ENCODE measurements around the gene NAPSA. TPM values are rescaled to one million over a fixed set of nuclear protein-coding genes. Genes with fewer than 3 reads are reported as not detected.

Gene NAPSA
- total RNA-seq, 1 donor from 2014 or later, result not detected

GRCh38 chr19:50310759-50311465, 54.5 kb downstream of the NAPSA start:
- H3K27me3 ChIP-seq (ENCODE audit: insufficient read depth, low read length), result peaks cover 14% of the 10 kb centered on the region
- H3K4me2 ChIP-seq (ENCODE audit: low read length), result no peak overlapping the region
- no peaks in the 10 kb centered on the region for H3K4me1 ChIP-seq (ENCODE audit: insufficient read depth, low read length)
- H4K20me1 ChIP-seq (ENCODE audit: insufficient read depth, low read length), result no peaks in the 10 kb centered on the region
- TF ChIP-seq CTCF (IDR thresholded peaks at IDR 0.05; ENCODE audit: insufficient read depth, low read depth, low read length) (no peak), EZH2 (IDR thresholded peaks at IDR 0.05; ENCODE audit: insufficient read depth, low read length) (no peak)
- H3K79me2 ChIP-seq (ENCODE audit: insufficient read depth, low read length), result no peaks in the 10 kb centered on the region
- Mint-ChIP-seq H3K27ac (ENCODE audit: unreplicated experiment) (no peak overlapping the region), H3K4me1 (ENCODE audit: low read depth, unreplicated experiment) (no peaks in the 10 kb centered on the region), H3K9me3 (ENCODE audit: unreplicated experiment) (peaks cover 12% of the 10 kb centered on the region), H3K27me3 (ENCODE audit: low read depth, unreplicated experiment) (no peaks in the 10 kb centered on the region), H3K36me3 (ENCODE audit: low read depth, unreplicated experiment) (no peaks in the 10 kb centered on the region), H3K4me3 (ENCODE audit: unreplicated experiment) (no peak overlapping the region)
- no peak overlapping the region for H2AFZ ChIP-seq (ENCODE audit: low read depth, low read length)
- no peak for DNase-seq (ENCODE audit: low read depth)
- no peaks in the 10 kb centered on the region for H3K9me3 ChIP-seq (ENCODE audit: insufficient read depth, low read depth, low read length)
- H3K4me3 ChIP-seq (ENCODE audit: insufficient read depth, low read depth, low read length), result no peak overlapping the region
- no peak for FAIRE-seq
- H3K27ac ChIP-seq (ENCODE audit: low read depth, low read length), result no peak overlapping the region
- H3K36me3 ChIP-seq (ENCODE audit: insufficient read depth, low read length), result no peaks in the 10 kb centered on the region
- no peak overlapping the region for H3K9ac ChIP-seq (ENCODE audit: low read length)

GRCh38 chr19:50309396-50310125, 55.9 kb downstream of the NAPSA start:
- Histone ChIP-seq H3K9me3 (ENCODE audit: insufficient read depth, low read depth, low read length) (no peaks in the 10 kb centered on the region), H3K27me3 (ENCODE audit: insufficient read depth, low read length) (peaks cover 10% of the 10 kb centered on the region), H3K4me1 (ENCODE audit: insufficient read depth, low read length) (no peaks in the 10 kb centered on the region), H3K27ac (ENCODE audit: low read depth, low read length) (no peak overlapping the region), H3K9ac (ENCODE audit: low read length) (no peak overlapping the region), H3K36me3 (ENCODE audit: insufficient read depth, low read length) (no peaks in the 10 kb centered on the region), H3K4me3 (ENCODE audit: insufficient read depth, low read depth, low read length) (no peak overlapping the region), H3K4me2 (ENCODE audit: low read length) (no peak overlapping the region), H2AFZ (ENCODE audit: low read depth, low read length) (no peak overlapping the region), H4K20me1 (ENCODE audit: insufficient read depth, low read length) (no peaks in the 10 kb centered on the region), H3K79me2 (ENCODE audit: insufficient read depth, low read length) (no peaks in the 10 kb centered on the region)
- Mint-ChIP-seq H3K36me3 (ENCODE audit: low read depth, unreplicated experiment) (no peaks in the 10 kb centered on the region), H3K4me1 (ENCODE audit: low read depth, unreplicated experiment) (no peaks in the 10 kb centered on the region), H3K9me3 (ENCODE audit: unreplicated experiment) (peaks cover 15% of the 10 kb centered on the region), H3K4me3 (ENCODE audit: unreplicated experiment) (no peak overlapping the region), H3K27me3 (ENCODE audit: low read depth, unreplicated experiment) (no peaks in the 10 kb centered on the region), H3K27ac (ENCODE audit: unreplicated experiment) (no peak overlapping the region)
- no peak for DNase-seq (ENCODE audit: low read depth)
- TF ChIP-seq EZH2 (IDR thresholded peaks at IDR 0.05; ENCODE audit: insufficient read depth, low read length) (no peak), CTCF (IDR thresholded peaks at IDR 0.05; ENCODE audit: insufficient read depth, low read depth, low read length) (no peak)
- FAIRE-seq, result no peak

- Mint-ChIP-seq H3K9me3 (ENCODE audit: unreplicated experiment) (peaks cover 18% of the 10 kb centered on the region), H3K27ac (ENCODE audit: unreplicated experiment) (no peak overlapping the region), H3K4me3 (ENCODE audit: unreplicated experiment) (no peak overlapping the region), H3K27me3 (ENCODE audit: low read depth, unreplicated experiment) (no peaks in the 10 kb centered on the region), H3K4me1 (ENCODE audit: low read depth, unreplicated experiment) (no peaks in the 10 kb centered on the region), H3K36me3 (ENCODE audit: low read depth, unreplicated experiment) (no peaks in the 10 kb centered on the region)
- no peak overlapping the region for H3K4me3 ChIP-seq (ENCODE audit: insufficient read depth, low read depth, low read length)
- no peak overlapping the region for H3K4me2 ChIP-seq (ENCODE audit: low read length)
- no peaks in the 10 kb centered on the region for H3K36me3 ChIP-seq (ENCODE audit: insufficient read depth, low read length)
- no peaks in the 10 kb centered on the region for H4K20me1 ChIP-seq (ENCODE audit: insufficient read depth, low read length)
- TF ChIP-seq EZH2 (IDR thresholded peaks at IDR 0.05; ENCODE audit: insufficient read depth, low read length), result no peak
- no peak for TF ChIP-seq CTCF (IDR thresholded peaks at IDR 0.05; ENCODE audit: insufficient read depth, low read depth, low read length)
- no peak overlapping the region for H3K27ac ChIP-seq (ENCODE audit: low read depth, low read length)
- no peak for DNase-seq (ENCODE audit: low read depth)
- H3K9ac ChIP-seq (ENCODE audit: low read length), result no peak overlapping the region
- H3K9me3 ChIP-seq (ENCODE audit: insufficient read depth, low read depth, low read length), result no peaks in the 10 kb centered on the region
- no peak overlapping the region for H2AFZ ChIP-seq (ENCODE audit: low read depth, low read length)
- H3K27me3 ChIP-seq (ENCODE audit: insufficient read depth, low read length), result peaks cover 10% of the 10 kb centered on the region
- H3K4me1 ChIP-seq (ENCODE audit: insufficient read depth, low read length), result no peaks in the 10 kb centered on the region
- H3K79me2 ChIP-seq (ENCODE audit: insufficient read depth, low read length), result no peaks in the 10 kb centered on the region
- FAIRE-seq, result no peak
These were observed 56.4 kb downstream of the NAPSA start for GRCh38 chr19:50308991-50309390.

Measured in astrocyte (in vitro differentiated cells and primary cell).